HG02642 (cell line): ENCODE measurements around the gene STK16.

Experiments
- ATAC-seq: cut with Tn5 transposase; IDR thresholded peaks from one replicate; pipeline ENCODE4 v1.9.1; 2021; ENCODE audit warnings: mild to moderate bottlenecking; ENCODE audit not compliant: unreplicated experiment, poor library complexity

Gene STK16

GRCh38 chr2:219266886-219267285 lies 21.6 kb downstream of the STK16 start:
- no peak for ATAC-seq

GRCh38 chr2:219268294-219268693 lies 23.0 kb downstream of the STK16 start:
- ATAC-seq, result no peak

- ATAC-seq, result no peak
Measured at GRCh38 chr2:219269362-219270054, 24.2 kb downstream of the STK16 start.

- ATAC-seq, result no peak
Measured at GRCh38 chr2:219270055-219270372, 24.7 kb downstream of the STK16 start.

GRCh38 chr2:219271021-219271420 lies 25.7 kb downstream of the STK16 start:
- ATAC-seq, result no peak

- ATAC-seq, result no peak
Measured at GRCh38 chr2:219272356-219272755, 27.1 kb downstream of the STK16 start.

- ATAC-seq, result no peak
Measured at GRCh38 chr2:219272995-219273394, 27.7 kb downstream of the STK16 start.

- no peak for ATAC-seq
Measured at GRCh38 chr2:219273937-219274336, 28.7 kb downstream of the STK16 start.

- ATAC-seq, result no peak
Measured at GRCh38 chr2:219274361-219274921, 29.2 kb downstream of the STK16 start.

- ATAC-seq, result peak; percentile 26
Measured at GRCh38 chr2:219277703-219278654, 32.7 kb downstream of the STK16 start.

GRCh38 chr2:219278655-219279150 lies 33.4 kb downstream of the STK16 start:
- ATAC-seq, result no peak

GRCh38 chr2:219279151-219279915 lies 34.1 kb downstream of the STK16 start, which contains the start of gene DNAJB2:
Gene DNAJB2 (plus strand): TSS chr2:219279366. CDS start chr2:219279834, 468 bp downstream.
- ATAC-seq, result peak; percentile 91

- ATAC-seq, result no peak
Measured at GRCh38 chr2:219279916-219280516, 34.7 kb downstream of the STK16 start.

GRCh38 chr2:219280651-219281050 lies 35.4 kb downstream of the STK16 start:
- no peak for ATAC-seq

- no peak for ATAC-seq
Measured at GRCh38 chr2:219281588-219281987, 36.3 kb downstream of the STK16 start.

GRCh38 chr2:219282375-219282774 lies 37.1 kb downstream of the STK16 start:
- no peak for ATAC-seq

GRCh38 chr2:219282943-219283581 lies 37.8 kb downstream of the STK16 start:
- no peak for ATAC-seq

GRCh38 chr2:219284501-219285372 lies 39.5 kb downstream of the STK16 start:
- no peak for ATAC-seq
